Progenitor cell of endocrine pancreas (in vitro differentiated cells): ENCODE data around the gene SIRPA. TPM values are rescaled to one million over a fixed set of nuclear protein-coding genes. Genes with fewer than 3 reads are reported as not detected.
A peak's percentile ranks its signal among the peaks of the same experiment; 100 is the strongest.

ENCODE experiments used
- DNase-seq: peaks from one replicate; pipeline ENCODE4 v3.0.0; 2021; ENCODE audit warnings: low spot score; ENCODE audit not compliant: unreplicated experiment
- H3K27ac Mint-ChIP-seq: 2 replicates; pipeline ENCODE4 v1.8.0; 2021; ENCODE audit warnings: mild to moderate bottlenecking, moderate library complexity, mixed read lengths
- H3K27me3 Mint-ChIP-seq: 2 replicates; pipeline ENCODE4 v1.8.0; 2021; ENCODE audit warnings: mixed read lengths
- H3K36me3 Mint-ChIP-seq: 2 replicates; pipeline ENCODE4 v1.8.0; 2022; ENCODE audit warnings: mixed read lengths; ENCODE audit not compliant: insufficient read depth
- H3K4me1 Mint-ChIP-seq: 2 replicates; pipeline ENCODE4 v1.8.0; 2021; ENCODE audit warnings: low read depth, mixed read lengths
- H3K4me3 Mint-ChIP-seq: 2 replicates; pipeline ENCODE4 v1.8.0; 2021; ENCODE audit warnings: low read depth, mild to moderate bottlenecking, moderate library complexity, mixed read lengths
- H3K9me3 Mint-ChIP-seq: 2 replicates; pipeline ENCODE4 v1.8.0; 2021; ENCODE audit warnings: low read depth, mixed read lengths
- total RNA-seq: library from RNA; stranded (reverse); gene quantifications from 2 replicates; pipeline ENCODE4 v1.2.1, GENCODE V29; 2021
- TF ChIP-seq, protein P1 (sequence below): fragments of 200-600 bp; sonication (generic); IDR thresholded peaks from one replicate; pipeline ENCODE4 v1.5.0; 2021; ENCODE audit warnings: antibody characterized with exemption, mild to moderate bottlenecking; ENCODE audit not compliant: unreplicated experiment

Gene SIRPA
- total RNA-seq, 1 donor from 2014 or later = 16.2 TPM

DNA sequence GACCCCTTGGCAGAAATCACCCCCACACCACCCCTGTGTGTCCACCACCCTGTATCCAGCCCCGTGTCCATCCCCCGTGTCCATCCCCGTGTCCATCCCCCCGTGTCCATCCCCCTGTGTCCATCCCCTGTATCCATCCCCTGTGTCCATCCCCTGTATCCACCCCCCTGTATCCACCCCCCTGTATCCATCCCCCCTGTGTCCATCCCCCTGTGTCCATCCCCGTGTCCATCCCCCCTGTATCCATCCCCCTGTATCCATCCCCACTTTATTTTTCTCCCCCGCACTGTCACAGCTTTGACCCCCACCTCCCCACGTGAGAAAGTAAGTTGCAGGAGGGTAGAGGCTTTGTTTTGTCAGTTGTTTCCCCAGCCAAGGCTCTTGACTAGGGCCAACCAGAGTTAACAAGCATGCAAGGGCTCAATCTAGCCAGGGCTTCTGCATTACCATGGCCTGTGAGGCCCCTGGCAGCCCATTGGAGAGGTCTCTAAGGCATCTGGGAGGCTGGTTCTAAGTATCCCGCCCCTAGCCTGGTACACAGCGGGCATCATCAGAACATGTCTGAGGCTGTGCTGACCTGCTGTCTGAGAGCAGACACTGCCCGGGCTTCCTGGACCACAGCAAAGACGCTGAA lies 18.1 kb upstream of the SIRPA start:
- Mint-ChIP-seq H3K27ac (no peak overlapping the region), H3K4me1 (peaks cover 27% of the 10 kb centered on the region), H3K36me3 (no peaks in the 10 kb centered on the region), H3K4me3 (no peak overlapping the region), H3K27me3 (peaks cover 8% of the 10 kb centered on the region), H3K9me3 (no peaks in the 10 kb centered on the region)
- TF ChIP-seq, protein P1, sequence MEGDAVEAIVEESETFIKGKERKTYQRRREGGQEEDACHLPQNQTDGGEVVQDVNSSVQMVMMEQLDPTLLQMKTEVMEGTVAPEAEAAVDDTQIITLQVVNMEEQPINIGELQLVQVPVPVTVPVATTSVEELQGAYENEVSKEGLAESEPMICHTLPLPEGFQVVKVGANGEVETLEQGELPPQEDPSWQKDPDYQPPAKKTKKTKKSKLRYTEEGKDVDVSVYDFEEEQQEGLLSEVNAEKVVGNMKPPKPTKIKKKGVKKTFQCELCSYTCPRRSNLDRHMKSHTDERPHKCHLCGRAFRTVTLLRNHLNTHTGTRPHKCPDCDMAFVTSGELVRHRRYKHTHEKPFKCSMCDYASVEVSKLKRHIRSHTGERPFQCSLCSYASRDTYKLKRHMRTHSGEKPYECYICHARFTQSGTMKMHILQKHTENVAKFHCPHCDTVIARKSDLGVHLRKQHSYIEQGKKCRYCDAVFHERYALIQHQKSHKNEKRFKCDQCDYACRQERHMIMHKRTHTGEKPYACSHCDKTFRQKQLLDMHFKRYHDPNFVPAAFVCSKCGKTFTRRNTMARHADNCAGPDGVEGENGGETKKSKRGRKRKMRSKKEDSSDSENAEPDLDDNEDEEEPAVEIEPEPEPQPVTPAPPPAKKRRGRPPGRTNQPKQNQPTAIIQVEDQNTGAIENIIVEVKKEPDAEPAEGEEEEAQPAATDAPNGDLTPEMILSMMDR = no peak
- DNase-seq = no peak

DNA sequence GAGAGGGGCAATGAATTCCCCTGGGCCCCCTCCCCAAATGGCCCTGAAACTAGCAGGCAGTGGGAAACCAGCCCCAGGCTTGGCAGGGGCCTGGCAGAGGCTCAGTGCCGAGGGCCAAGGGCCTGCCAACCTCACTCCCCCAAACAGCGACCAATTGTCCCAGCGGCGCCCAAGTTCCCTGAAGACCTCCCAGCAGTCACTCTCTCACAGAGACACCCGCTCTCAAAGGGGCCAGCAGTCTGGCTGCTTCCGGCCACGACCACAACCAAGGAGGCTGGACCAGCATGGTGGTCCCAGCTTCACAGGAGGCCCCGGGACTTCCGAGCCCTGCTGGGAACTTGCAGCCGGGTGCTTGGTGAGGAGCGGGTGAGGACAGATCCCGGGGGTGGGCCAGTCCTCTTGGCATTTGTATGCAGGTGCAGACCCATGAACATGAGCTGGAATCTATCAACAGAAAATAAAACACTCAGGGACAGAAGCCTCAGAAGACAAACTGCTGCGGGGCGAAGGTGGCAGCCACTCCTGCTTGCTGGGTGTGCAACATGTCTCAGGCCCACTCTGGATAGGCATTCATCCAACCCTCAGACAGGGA lies 17.5 kb upstream of the SIRPA start:
- H3K9me3 Mint-ChIP-seq = no peaks in the 10 kb centered on the region
- no peak overlapping the region for H3K4me3 Mint-ChIP-seq
- H3K27me3 Mint-ChIP-seq = peaks cover 8% of the 10 kb centered on the region
- H3K36me3 Mint-ChIP-seq = no peaks in the 10 kb centered on the region
- no peak for DNase-seq
- no peak overlapping the region for H3K27ac Mint-ChIP-seq
- H3K4me1 Mint-ChIP-seq = peaks cover 27% of the 10 kb centered on the region
- TF ChIP-seq, protein P1 = no peak

DNA sequence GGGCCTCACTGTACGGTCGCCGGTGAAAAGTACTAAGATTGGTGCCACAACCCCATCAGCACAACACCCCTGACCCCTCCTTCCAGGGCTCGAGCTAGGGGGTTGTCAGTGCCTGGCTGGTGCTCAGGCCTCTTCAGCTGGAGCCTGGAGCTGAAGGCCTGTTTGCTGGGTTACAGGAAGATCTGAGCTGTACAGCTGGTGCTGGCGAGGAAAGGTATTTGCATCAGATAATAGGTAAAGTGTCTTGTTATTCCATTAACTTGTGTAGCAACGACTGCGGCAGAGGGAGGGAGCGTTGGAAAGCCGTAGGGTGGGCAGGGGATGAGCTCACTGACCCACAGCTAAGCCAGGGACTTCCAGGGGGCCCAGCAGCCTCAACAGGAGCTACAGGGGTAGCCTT lies 15.8 kb upstream of the SIRPA start:
- H3K9me3 Mint-ChIP-seq = no peaks in the 10 kb centered on the region
- peaks cover 27% of the 10 kb centered on the region for H3K4me1 Mint-ChIP-seq
- no peak overlapping the region for H3K27ac Mint-ChIP-seq
- H3K4me3 Mint-ChIP-seq = no peak overlapping the region
- DNase-seq = no peak
- TF ChIP-seq, protein P1 = no peak
- H3K36me3 Mint-ChIP-seq = no peaks in the 10 kb centered on the region
- peaks cover 12% of the 10 kb centered on the region for H3K27me3 Mint-ChIP-seq

DNA sequence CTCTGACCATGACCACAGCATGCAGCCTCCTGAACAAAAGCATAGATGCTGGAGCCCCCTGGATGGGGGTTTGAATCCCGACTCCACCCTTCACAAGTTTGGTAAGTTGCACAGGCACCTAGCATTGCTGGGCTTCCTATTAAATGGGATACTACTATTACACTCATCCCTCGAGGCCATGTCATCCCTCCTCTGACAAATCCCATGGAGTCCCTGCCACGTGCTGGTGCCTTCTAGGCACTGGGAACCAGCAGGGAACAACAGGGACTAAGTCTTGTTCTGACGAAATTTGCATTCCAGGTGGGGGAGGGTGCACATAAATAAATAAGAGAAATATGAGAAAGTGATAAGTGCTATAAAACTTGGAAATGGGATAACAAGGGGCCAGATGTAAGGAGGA lies 15.3 kb upstream of the SIRPA start:
- Mint-ChIP-seq H3K27me3 (peaks cover 12% of the 10 kb centered on the region), H3K27ac (no peak overlapping the region), H3K9me3 (no peaks in the 10 kb centered on the region), H3K36me3 (no peaks in the 10 kb centered on the region), H3K4me3 (no peak overlapping the region), H3K4me1 (peaks cover 22% of the 10 kb centered on the region)
- TF ChIP-seq, protein P1 = no peak
- no peak for DNase-seq

DNA sequence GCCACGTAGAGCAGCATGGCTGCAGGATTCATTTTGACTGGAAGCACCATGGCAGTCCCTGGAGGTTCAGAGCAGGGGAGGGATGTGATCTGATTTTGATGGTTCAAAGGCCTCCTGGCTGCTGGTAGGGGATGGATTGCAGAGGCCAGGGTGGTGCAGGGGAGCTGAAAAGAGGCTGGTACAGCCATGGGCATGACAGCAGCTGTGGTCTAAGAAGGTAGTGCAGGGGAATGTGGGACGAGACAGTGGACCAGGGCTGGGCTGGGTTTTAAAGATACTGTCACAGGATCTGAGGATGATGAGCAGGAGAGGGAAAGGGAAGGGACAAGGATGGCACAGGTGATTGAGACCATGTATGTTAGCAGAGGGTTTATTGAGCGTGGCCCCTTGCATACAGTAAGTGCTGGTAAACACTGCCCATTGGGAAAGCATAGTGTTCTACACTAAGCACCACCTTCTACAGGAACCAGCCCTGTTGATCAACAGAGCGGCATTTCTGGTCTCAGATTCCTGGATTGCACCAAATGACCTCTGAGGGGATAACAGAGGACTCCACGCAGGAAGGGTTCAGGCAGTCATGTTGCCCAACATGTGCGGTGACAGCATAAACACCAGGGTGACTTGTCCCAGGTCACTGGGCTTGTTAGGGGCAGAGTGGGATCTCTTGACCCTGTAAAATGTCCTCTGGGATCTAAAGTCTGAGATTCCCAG lies 14.5 kb upstream of the SIRPA start:
- peaks cover 14% of the 10 kb centered on the region for H3K4me1 Mint-ChIP-seq
- no peaks in the 10 kb centered on the region for H3K36me3 Mint-ChIP-seq
- TF ChIP-seq, protein P1 = no peak
- DNase-seq = no peak
- peak overlapping the region; percentile 47 for H3K27ac Mint-ChIP-seq
- peaks cover 12% of the 10 kb centered on the region for H3K27me3 Mint-ChIP-seq
- no peak overlapping the region for H3K4me3 Mint-ChIP-seq
- H3K9me3 Mint-ChIP-seq = no peaks in the 10 kb centered on the region
